GM12873 (cell line): ENCODE data around the gene KCTD2.

Experiments used
- CTCF ChIP-seq: IDR thresholded peaks from 2 replicates; pipeline ENCODE4 v1.5.1; 2012; ENCODE audit warnings: low read depth, mild to moderate bottlenecking, moderate library complexity, low read length, control low read depth; ENCODE audit not compliant: insufficient read depth; ENCODE audit errors: missing control alignments

KCTD2 gene

GRCh38 chr17:75073618-75074047 is 26.6 kb downstream of the KCTD2 start:
- no peak for TF ChIP-seq CTCF

GRCh38 chr17:75074532-75074931 is 27.5 kb downstream of the KCTD2 start:
- TF ChIP-seq CTCF = no peak

GRCh38 chr17:75075597-75076336 is 28.7 kb downstream of the KCTD2 start:
- no peak for TF ChIP-seq CTCF

- TF ChIP-seq CTCF = no peak
Measured at GRCh38 chr17:75077072-75077495, 30.1 kb downstream of the KCTD2 start.

- peak; percentile 38 for TF ChIP-seq CTCF
Measured at GRCh38 chr17:75077496-75078283, 30.7 kb downstream of the KCTD2 start.

GRCh38 chr17:75078284-75079022 is 31.4 kb downstream of the KCTD2 start:
- TF ChIP-seq CTCF = no peak

GRCh38 chr17:75079023-75079373 is 32.0 kb downstream of the KCTD2 start:
- no peak for TF ChIP-seq CTCF
